GM12801 (cell line): ENCODE data around the gene ARID4A.

Experiments used
- TF ChIP-seq, protein P1 (sequence below): IDR thresholded peaks from one replicate; pipeline ENCODE4 v1.5.1; 2011; ENCODE audit warnings: control low read depth; ENCODE audit not compliant: insufficient read length; ENCODE audit errors: extremely low read depth

ARID4A gene

DNA sequence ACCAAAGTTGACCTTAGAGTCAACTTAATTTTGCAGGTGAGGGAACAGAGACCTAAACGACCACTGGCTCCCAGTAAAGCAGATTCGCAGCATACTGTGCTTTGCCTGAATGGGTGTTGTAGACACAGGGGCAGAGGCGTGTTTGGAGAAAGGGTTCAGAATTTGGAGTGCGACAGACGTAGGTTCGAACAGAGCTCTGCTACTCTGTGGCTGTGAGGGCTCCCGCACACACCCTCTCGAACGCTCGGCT lies 97.1 kb downstream of the ARID4A start:
- TF ChIP-seq, protein P1, sequence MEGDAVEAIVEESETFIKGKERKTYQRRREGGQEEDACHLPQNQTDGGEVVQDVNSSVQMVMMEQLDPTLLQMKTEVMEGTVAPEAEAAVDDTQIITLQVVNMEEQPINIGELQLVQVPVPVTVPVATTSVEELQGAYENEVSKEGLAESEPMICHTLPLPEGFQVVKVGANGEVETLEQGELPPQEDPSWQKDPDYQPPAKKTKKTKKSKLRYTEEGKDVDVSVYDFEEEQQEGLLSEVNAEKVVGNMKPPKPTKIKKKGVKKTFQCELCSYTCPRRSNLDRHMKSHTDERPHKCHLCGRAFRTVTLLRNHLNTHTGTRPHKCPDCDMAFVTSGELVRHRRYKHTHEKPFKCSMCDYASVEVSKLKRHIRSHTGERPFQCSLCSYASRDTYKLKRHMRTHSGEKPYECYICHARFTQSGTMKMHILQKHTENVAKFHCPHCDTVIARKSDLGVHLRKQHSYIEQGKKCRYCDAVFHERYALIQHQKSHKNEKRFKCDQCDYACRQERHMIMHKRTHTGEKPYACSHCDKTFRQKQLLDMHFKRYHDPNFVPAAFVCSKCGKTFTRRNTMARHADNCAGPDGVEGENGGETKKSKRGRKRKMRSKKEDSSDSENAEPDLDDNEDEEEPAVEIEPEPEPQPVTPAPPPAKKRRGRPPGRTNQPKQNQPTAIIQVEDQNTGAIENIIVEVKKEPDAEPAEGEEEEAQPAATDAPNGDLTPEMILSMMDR, result no peak

DNA sequence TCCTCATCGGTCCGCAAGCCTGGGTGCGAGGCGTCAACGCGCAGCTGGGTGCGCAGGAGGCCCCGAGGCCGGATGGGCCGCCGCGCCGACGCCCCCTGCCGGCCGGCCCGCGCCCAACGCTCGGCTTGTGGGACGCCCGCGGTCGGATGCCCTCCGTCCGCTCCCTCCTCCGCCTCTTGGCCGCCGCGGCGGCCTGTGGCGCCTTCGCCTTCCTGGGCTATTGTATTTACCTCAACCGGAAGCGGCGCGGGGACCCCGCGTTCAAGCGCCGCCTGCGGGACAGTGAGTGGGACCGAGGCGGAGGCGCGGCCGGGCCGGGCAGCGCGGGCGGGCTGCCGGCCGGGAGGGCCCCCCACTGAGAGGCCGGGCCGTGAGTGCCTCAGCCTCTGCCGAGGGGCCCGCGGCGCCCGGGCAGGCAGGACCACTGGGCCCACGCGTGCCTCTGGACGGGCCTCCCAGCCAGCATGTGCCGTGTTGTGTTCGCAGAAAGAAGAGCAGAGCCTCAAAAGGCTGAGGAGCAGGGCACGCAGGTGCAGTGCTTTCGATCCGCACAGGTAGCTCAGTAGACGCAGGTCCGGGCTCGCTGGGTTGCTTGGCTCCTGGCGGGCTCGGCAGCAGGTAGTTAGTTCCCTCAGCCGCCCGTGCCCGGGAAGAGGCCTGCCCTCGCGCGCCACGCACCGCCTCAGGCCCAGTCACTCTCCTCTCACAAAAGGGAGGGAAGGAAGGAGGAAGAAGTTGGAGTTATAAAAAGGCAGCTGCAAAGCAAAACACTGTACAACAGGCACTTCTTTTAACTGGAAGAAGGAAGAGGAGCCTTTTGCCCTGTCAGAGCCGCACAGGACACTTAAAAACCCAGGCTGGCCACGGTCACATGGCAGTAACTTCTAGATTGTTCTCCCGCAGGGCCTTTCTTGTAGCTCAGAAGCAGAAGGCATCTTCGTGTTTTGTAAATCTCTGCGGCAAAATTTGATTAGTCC lies 97.7 kb downstream of the ARID4A start, which contains the start of gene TOMM20L:
TSS of gene TOMM20L (plus strand) at position 119 of the 977 bp plus-strand sequence. CDS start at position 147, 28 bp downstream.
- TF ChIP-seq, protein P1, result no peak

DNA sequence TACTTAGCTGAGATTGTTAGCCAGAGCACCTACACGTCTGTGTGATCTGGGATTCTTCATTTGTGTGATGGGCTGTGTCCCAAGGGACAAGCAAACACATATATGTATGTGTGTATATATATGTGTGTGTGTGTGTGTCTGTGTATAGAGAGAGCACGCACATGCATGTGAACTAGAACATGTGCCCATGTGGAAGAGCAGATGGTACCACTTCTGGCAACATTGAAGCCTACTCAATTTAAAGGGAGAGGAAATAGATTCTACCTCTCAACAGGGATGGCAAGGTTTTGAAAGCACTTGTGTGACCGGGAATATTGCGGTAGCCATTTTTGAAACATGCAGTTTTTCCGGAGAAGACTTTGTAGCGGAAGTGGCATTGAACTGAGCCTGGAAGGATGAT lies 98.8 kb downstream of the ARID4A start:
- TF ChIP-seq, protein P1, result no peak

DNA sequence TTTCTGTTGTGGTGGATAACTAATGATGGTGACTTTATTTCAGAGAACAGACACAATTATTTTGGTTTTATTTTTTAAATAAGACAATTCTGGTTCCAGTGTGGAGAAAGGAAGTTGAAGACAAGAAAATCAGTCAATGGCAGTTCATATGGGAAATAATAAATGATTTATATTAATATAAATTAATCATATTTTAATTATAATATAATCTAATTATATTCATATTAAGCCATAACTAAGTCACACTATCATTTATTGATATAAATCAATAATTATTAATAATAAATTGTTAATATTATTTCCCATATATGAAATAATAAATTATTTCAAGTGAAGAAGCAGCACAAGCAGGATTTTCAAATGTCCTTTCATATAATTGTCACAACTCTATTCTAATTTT lies 100.1 kb downstream of the ARID4A start:
- TF ChIP-seq, protein P1, result no peak

DNA sequence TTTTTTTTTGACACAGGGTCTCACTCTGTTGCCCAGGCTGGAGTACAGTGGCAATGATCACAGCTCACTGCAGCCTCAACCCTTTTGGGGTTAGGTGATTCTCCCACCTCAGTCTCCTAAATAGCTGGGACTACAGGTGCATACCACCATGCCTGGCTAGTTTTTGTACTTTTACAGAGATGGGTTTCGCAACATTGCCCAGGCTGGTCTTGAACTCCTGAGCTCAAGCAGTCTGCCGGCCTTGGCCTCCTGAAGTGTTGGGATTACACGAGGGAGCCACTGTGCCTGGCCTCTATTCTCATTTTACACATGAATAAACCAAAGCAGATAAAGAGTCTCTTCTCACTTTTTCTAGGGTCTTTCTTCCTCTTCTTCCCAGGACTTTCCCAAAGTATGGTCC lies 100.5 kb downstream of the ARID4A start:
- TF ChIP-seq, protein P1, result no peak

DNA sequence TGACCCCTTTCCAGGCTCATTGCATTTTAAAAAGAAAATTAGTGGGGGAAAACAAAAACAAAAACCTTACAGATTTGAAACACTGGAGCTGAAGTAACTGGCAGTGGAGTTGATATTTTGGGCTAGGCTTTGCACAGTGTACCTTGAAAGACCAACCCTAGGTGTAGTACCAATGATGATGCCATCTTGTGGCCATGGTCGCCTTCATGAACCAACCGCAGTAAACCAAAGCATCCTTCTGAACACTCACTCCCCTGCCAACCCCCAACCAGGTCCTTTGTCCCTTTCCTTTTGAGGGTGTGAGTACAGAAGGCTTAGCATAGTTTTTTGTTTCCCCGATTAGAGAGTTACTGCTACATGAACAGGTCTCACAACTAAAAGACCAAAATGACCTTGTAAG lies 103.2 kb downstream of the ARID4A start:
- TF ChIP-seq, protein P1, result no peak

DNA sequence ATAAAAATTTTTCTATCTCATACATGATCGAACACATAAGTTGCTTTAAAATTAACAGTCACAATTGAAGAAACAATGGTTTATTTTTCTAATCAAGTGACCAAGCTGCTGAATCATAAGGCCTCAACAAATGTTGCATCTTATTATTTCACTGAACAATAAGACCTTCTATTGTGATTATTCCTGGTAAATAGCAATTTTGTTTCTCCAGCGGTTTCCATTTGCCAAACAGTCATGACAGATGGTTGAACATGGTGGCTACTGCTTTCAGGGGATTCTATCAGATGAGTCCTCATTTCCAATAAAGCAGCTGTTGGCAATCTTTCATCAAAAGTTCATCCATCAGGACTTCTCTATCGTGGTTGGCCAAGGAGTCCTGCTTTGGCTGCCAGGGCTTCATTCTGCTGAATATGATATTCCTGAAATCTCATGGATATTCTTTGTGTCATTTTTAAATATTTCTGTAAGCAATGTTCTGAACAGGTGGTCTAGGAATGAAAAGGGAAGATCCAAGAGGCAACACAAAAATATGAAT lies 110.4 kb downstream of the ARID4A start:
- TF ChIP-seq, protein P1, result no peak
